DMS153 (cell line): ENCODE data around the gene GP1BB.

Experiments
- DNase-seq: peaks from one replicate; lab custom pipeline; 2025; lab: John Stamatoyannopoulos, UW

Gene GP1BB

GRCh38 chr22:19766511-19767426 lies 43.4 kb downstream of the GP1BB start:
- no peak for DNase-seq

- no peak for DNase-seq
Measured at GRCh38 chr22:19767427-19768341, 44.3 kb downstream of the GP1BB start.

- DNase-seq, result no peak
Measured at GRCh38 chr22:19769393-19769715, 46.0 kb downstream of the GP1BB start.

GRCh38 chr22:19770349-19771220 lies 47.2 kb downstream of the GP1BB start:
- no peak for DNase-seq

- DNase-seq, result no peak
Measured at GRCh38 chr22:19772422-19772672, 49.0 kb downstream of the GP1BB start.

GRCh38 chr22:19772673-19773469 lies 49.5 kb downstream of the GP1BB start:
- peak; percentile 70 for DNase-seq

- no peak for DNase-seq
Measured at GRCh38 chr22:19773470-19774040, 50.2 kb downstream of the GP1BB start.
